Spinal cord (tissue), 10 donors: ENCODE results near the gene MEGF10. TPM values are rescaled to one million over a fixed set of nuclear protein-coding genes. Genes with fewer than 3 reads are reported as not detected.
A peak's percentile ranks its signal among the peaks of the same experiment; 100 is the strongest.

Source experiments
- DNase-seq, 6 donors: peaks; one replicate each; pipeline versions ENCODE4 v3.0.0 to v3.0.0-alpha.2; 2013 to 2015; ENCODE audit warnings: low spot score in 6 of 6, low read depth in 4 of 6
- H3K27ac ChIP-seq: one replicate; pipeline ENCODE4 v1.5.1; 2013; ENCODE audit warnings: low read depth, low read length, control low read depth
- H3K27me3 ChIP-seq: one replicate; pipeline ENCODE4 v1.6.1; 2013; ENCODE audit warnings: low read length; ENCODE audit not compliant: control insufficient read depth, insufficient read depth
- H3K36me3 ChIP-seq: one replicate; pipeline ENCODE4 v1.6.1; 2013; ENCODE audit warnings: low read length; ENCODE audit not compliant: control insufficient read depth, insufficient read depth
- H3K4me1 ChIP-seq: one replicate; pipeline ENCODE4 v1.6.1; 2013; ENCODE audit warnings: low read length; ENCODE audit not compliant: control insufficient read depth, insufficient read depth
- H3K4me3 ChIP-seq: one replicate; pipeline ENCODE4 v1.5.1; 2013; ENCODE audit warnings: low read depth, low read length, control low read depth
- H3K9me3 ChIP-seq: one replicate; pipeline ENCODE4 v1.6.1; 2013; ENCODE audit warnings: low read length; ENCODE audit not compliant: control insufficient read depth, insufficient read depth
- WGBS: methylation state at CpG from one replicate; pipeline ENCODE4 v1.1.5; 2013; ENCODE audit warnings: missing lambda C conversion rate; ENCODE audit not compliant: insufficient coverage; 5-methylcytosine and 5-hydroxymethylcytosine counted together
- polyA plus RNA-seq, 2 donors: library from polyadenylated mRNA; unstranded; fragments of 120-200 nt; gene quantifications; one replicate each; pipeline ENCODE4 v1.2.1, GENCODE V29; 2013; ENCODE audit not compliant: insufficient read length in 2 of 2
- total RNA-seq, 2 donors: library from RNA; depleted of rRNA in 1 of 2; stranded (reverse); fragments of 120-200 nt in 1 of 2; fragments of >200 nt in 1 of 2; gene quantifications; one replicate each; pipeline versions ENCODE4 v1.2.3 to v1.2.4, GENCODE V29; 2013 to 2014
- donor health status: healthy.

MEGF10 gene
- total and polyA plus RNA-seq, 4 donors = 18.5 to 31.2 (median 29.2) TPM

DNA sequence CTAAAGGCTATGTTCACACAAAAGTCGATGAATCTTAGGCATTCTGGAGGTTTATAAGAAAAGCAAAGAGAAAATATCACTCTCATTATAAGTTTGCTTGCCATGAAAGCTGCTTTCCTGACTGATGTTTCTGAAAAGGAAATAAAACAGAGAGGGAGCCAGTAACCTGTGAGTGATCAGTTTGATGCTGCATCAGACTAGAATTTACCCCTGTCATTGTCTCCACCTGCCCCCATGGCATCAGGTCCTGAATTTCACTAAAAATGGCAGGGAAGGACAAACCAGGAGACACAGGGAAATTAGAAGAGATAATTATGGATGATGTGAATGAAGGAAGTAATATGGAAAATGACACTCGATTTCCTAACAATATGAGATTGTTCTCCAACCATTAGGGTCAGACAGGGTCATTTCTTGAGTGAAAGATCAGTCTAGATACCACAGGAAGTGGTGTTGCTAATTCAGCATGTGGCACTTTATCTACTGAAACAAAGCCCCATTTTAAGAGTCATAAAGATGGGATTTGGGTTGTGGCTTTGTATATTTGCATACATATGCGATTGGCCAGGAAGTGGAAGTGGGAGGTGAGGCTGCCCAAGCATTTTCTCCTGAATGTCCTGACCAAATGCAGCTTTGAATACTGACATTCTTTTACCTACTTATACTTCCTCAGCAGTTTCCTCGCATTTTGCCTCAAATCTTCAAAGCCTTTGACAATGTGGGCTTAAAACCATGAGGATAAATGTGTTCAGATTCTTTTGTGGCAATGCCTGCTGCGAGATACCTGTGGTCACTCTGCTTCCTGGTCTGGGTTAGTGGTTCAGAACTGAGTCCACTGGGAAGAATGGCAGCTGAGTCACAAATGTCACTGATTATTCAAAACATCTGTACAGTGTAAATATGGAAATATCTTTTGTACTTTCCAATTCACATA lies 29.7 kb downstream of the MEGF10 start:
- WGBS = 40% methylated on average over 1 of the region's 5 CpGs
- Histone ChIP-seq H3K4me1 (no peaks in the 10 kb centered on the region), H3K27ac (no peak overlapping the region), H3K27me3 (no peaks in the 10 kb centered on the region), H3K4me3 (no peak overlapping the region), H3K36me3 (no peaks in the 10 kb centered on the region), H3K9me3 (no peaks in the 10 kb centered on the region)
- no peak for DNase-seq

DNA sequence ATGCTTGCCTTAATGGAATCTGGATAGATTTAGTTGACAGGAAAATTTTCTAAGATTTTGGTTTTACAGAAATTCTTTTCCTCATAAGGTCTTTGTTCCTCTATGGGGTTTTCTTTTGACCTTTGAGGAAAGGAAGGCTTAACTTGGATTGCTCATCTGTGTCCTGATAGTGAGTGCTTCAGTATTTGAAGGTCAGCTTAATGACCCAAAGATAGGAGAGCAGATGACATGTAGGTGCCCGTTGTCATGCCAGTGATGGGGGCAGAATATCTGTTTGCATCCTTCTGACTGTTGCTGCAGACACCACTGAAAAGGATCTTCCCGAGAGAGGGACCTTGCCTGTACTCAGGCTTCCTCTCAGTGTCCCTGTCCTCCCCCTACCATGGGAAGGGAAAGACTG lies 30.9 kb downstream of the MEGF10 start:
- Histone ChIP-seq H3K4me1 (no peaks in the 10 kb centered on the region), H3K4me3 (no peak overlapping the region), H3K27me3 (no peaks in the 10 kb centered on the region), H3K9me3 (no peaks in the 10 kb centered on the region), H3K36me3 (no peaks in the 10 kb centered on the region), H3K27ac (no peak overlapping the region)
- DNase-seq = no peak
- WGBS = no CpG with 5 or more reads among the region's 2 CpGs

DNA sequence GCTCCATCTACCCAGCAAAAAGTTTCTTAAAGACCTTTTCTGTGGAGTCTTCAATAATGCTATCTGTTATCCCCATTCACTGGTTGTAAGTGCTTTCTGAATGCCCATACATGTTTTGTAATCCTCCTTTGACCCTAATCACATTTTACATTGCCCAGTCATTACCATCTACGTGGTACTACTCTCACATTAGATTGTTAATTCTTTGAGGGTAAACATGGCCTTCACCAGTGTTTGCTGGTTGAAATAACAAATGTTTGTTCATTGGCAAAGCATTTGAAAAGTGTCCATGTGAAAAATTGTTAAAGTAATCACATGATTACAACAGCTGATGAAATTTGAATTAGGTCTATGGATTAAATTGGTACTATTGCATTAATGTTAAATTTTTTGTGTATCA lies 31.8 kb downstream of the MEGF10 start:
- no peak for DNase-seq
- no peaks in the 10 kb centered on the region for H3K27me3 ChIP-seq
- H3K27ac ChIP-seq = no peak overlapping the region
- no peaks in the 10 kb centered on the region for H3K4me1 ChIP-seq
- H3K4me3 ChIP-seq = no peak overlapping the region
- WGBS = no CpG with 5 or more reads among the region's 1 CpG
- no peaks in the 10 kb centered on the region for H3K9me3 ChIP-seq
- no peaks in the 10 kb centered on the region for H3K36me3 ChIP-seq

DNA sequence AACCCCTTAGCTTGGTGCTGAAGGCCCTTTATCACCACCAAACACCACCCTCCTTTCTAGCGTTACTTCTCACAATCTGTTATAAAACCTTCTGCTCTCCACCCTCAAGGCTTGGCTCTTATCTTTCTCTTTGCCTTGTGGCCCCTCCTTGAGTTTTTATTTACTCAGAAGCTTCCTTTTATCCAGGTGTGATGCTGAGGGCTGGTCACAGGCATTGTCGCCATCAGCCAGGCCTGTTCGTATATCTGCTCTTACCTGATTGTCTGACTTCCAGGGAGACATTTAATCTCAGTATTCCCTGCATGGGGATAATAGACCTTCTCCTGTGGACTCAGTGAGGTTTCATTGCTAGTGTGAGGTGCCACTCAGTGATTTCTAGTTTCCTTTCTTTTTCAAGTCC lies 34.2 kb downstream of the MEGF10 start:
- H3K27me3 ChIP-seq = no peaks in the 10 kb centered on the region
- no peaks in the 10 kb centered on the region for H3K36me3 ChIP-seq
- H3K4me3 ChIP-seq = no peak overlapping the region
- 94% methylated on average over 3 of the region's 3 CpGs for WGBS
- H3K9me3 ChIP-seq = no peaks in the 10 kb centered on the region
- DNase-seq = no peak
- no peaks in the 10 kb centered on the region for H3K4me1 ChIP-seq
- H3K27ac ChIP-seq = no peak overlapping the region

DNA sequence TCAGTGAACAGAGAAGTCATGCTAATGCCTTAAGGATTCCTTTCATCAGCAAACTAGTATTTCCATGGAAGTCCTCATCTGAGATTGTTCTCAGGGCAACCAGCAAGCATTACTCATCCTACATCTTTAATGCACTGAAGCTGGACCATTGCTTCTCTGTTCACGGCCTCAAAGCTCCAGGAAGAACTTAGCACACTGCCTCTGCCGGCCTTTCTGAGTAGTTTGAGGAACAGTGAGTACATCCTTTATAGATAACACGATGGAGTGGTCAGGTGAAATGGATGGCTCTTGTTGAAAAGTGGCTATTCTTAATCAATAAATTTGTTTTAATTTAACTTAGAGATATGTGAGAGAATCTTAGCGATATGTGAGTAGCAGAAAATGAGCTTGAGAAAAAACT lies 35.8 kb downstream of the MEGF10 start:
- Histone ChIP-seq H3K9me3 (no peaks in the 10 kb centered on the region), H3K36me3 (no peaks in the 10 kb centered on the region), H3K4me1 (no peaks in the 10 kb centered on the region), H3K27me3 (no peaks in the 10 kb centered on the region), H3K27ac (no peak overlapping the region), H3K4me3 (no peak overlapping the region)
- 100% methylated on average over 1 of the region's 4 CpGs for WGBS
- no peak for DNase-seq

DNA sequence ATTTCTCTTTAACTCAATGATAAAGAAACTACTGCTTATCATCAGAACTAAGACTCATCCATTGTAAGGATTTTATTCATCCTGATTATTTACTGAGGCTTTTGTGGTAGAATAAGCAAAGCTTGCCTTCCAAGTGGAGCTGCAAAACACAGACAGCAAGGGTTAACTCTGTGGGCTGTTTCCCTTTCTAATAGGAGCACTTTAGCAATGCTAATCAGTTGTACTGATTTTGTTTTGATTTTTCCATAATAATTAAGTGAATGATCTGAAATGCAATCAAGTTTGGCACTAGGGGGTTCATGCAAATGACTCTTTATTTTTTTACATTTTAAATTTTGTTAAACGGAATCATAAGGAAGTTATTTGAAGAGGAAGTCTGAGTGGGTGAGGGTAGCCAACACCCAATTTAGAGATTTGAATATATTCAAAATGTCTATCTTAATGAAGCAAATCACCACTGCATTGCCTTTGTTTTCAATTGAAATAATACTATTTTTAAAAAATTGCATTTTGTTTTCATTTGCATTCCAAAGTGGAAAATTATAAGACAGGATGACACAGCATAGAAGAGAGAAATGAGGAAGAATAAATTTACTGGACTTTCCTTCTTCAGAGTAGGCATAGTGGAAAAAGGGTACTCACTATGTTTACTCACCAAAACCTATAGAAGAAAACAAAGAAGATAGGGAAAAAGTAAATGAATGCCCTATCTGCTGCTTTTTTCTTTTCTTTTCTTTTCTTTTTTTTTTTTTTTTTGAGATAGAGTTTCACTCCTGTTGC lies 36.6 kb downstream of the MEGF10 start:
- no peak overlapping the region for H3K4me3 ChIP-seq
- H3K9me3 ChIP-seq = no peaks in the 10 kb centered on the region
- DNase-seq = peak in 1 of 6 donors; percentile 15
- no CpG with 5 or more reads among the region's 1 CpG for WGBS
- H3K27ac ChIP-seq = no peak overlapping the region
- no peaks in the 10 kb centered on the region for H3K36me3 ChIP-seq
- no peaks in the 10 kb centered on the region for H3K27me3 ChIP-seq
- H3K4me1 ChIP-seq = no peaks in the 10 kb centered on the region

DNA sequence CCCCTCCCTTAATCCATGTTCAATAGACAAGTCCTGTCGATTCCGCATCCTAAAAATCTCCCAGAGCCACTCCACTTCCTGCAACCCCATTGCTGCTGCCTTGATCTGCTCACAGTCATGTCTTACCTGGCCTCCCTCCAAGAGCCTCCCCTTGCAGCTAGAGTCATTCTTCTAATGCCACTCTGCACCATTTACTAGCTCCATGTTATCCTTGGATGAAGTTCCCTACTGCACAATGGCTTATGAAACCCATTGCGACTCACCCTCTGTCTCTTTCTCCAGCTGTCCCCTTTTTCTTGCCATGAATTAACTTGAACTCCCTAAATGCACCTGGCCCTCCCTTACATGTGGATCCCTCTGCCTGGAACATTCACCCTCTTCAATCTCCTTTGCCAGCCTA lies 39.5 kb downstream of the MEGF10 start:
- 77% methylated on average over 3 of the region's 3 CpGs for WGBS
- no peaks in the 10 kb centered on the region for H3K4me1 ChIP-seq
- H3K36me3 ChIP-seq = no peaks in the 10 kb centered on the region
- no peak overlapping the region for H3K27ac ChIP-seq
- H3K27me3 ChIP-seq = no peaks in the 10 kb centered on the region
- no peaks in the 10 kb centered on the region for H3K9me3 ChIP-seq
- H3K4me3 ChIP-seq = no peak overlapping the region
- no peak for DNase-seq

DNA sequence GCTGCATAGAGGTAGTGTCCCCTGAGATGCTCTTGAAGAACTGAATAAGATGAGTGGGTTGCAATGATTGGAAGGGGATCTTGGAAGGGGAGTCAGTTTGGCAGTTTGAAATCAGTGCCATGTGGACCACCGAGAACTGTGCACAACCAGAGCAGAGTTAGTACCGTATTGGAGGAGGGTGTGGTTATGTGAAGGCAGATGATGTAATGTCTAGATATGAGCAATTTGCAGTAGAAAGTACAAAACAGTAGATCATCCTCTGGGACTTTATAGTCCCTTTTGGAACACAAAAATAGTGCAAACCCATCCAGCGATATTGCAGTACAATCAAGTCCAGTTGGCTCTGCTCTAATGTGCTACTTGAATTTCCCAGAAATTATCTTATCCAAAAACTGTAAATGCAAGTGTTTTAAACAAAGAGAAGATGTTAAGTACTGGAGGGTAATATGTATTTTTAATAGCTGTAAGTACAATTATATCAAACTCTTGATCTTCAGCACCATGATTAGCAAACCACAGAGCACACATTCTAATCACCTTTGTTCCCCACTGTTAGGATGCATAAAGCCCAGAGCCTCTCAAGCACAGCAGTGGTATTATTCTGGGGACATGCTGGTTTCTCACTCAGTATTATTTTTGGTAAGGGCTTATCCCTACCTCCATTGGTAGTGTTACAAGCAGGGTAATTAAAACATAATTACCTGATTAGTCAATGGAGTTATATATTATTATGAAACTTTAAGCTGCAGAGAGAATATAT lies 41.5 kb downstream of the MEGF10 start:
- Histone ChIP-seq H3K36me3 (no peaks in the 10 kb centered on the region), H3K4me1 (no peaks in the 10 kb centered on the region), H3K4me3 (no peak overlapping the region), H3K9me3 (no peaks in the 10 kb centered on the region), H3K27ac (no peak overlapping the region), H3K27me3 (no peaks in the 10 kb centered on the region)
- DNase-seq = no peak
- WGBS = 93% methylated on average over 2 of the region's 3 CpGs

DNA sequence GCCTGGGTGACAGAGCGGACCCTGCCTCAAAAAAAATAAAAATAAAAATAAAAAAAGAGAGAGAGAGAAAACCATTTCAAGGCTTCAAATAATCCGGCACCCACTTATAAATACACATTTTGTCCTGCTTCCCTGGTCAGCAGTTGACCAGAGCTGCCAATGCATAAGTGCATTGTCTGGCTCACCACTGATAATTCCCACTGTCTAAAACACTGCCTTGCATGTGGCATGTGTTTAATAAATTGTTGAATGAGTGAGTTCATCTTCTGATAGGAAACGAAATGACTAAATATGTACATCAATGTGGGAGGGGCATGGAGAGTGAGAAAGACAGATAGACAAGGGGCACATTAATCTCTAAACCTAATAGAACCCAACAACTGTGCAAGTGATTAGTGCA lies 42.9 kb downstream of the MEGF10 start:
- no peak for DNase-seq
- no CpG with 5 or more reads among the region's 3 CpGs for WGBS
- Histone ChIP-seq H3K27ac (no peak overlapping the region), H3K36me3 (no peaks in the 10 kb centered on the region), H3K4me1 (no peaks in the 10 kb centered on the region), H3K27me3 (no peaks in the 10 kb centered on the region), H3K4me3 (no peak overlapping the region), H3K9me3 (no peaks in the 10 kb centered on the region)
